ENCODE results near the gene EIF2S1. TPM values are rescaled to one million over a fixed set of nuclear protein-coding genes. Genes with fewer than 3 reads are reported as not detected.

Gene EIF2S1
- total RNA-seq, 1 donor from 2014 or later, result 80.1 TPM

- Histone ChIP-seq H3K4me1 (peaks cover 28% of the 10 kb centered on the region), H3K36me3 (peaks cover 65% of the 10 kb centered on the region), H3K27ac (no peak overlapping the region), H3K4me3 (no peak overlapping the region), H3K27me3 (no peaks in the 10 kb centered on the region), H3K9me3 (no peaks in the 10 kb centered on the region)
- DNase-seq (no peak), ATAC-seq (no peak)
- TF ChIP-seq CTCF (IDR thresholded peaks at IDR 0.05), result no peak
- intact Hi-C loops (cut with DNase I), result no loop called here
These were observed 5.3 kb downstream of the EIF2S1 start for GRCh38 chr14:67365476-67365875.

GRCh38 chr14:67370830-67371229 lies 10.7 kb downstream of the EIF2S1 start:
- Histone ChIP-seq H3K27me3 (no peaks in the 10 kb centered on the region), H3K4me3 (no peak overlapping the region), H3K9me3 (no peaks in the 10 kb centered on the region), H3K36me3 (peaks cover 94% of the 10 kb centered on the region), H3K27ac (no peak overlapping the region), H3K4me1 (no peaks in the 10 kb centered on the region)
- DNase-seq, result no peak
- intact Hi-C loops (cut with DNase I), result no loop called here
- no peak for ATAC-seq
- no peak for TF ChIP-seq CTCF (IDR thresholded peaks at IDR 0.05)

- Histone ChIP-seq H3K4me3 (no peak overlapping the region), H3K27me3 (no peaks in the 10 kb centered on the region), H3K36me3 (peaks cover 94% of the 10 kb centered on the region), H3K27ac (no peak overlapping the region), H3K9me3 (no peaks in the 10 kb centered on the region), H3K4me1 (no peaks in the 10 kb centered on the region)
- no peak for DNase-seq
- intact Hi-C loops (cut with DNase I), result no loop called here
- no peak for ATAC-seq
- TF ChIP-seq CTCF (IDR thresholded peaks at IDR 0.05), result no peak
These were observed 11.4 kb downstream of the EIF2S1 start for GRCh38 chr14:67371247-67372148.

- Histone ChIP-seq H3K4me1 (no peaks in the 10 kb centered on the region), H3K36me3 (peaks cover 94% of the 10 kb centered on the region), H3K27me3 (no peaks in the 10 kb centered on the region), H3K27ac (no peak overlapping the region), H3K9me3 (no peaks in the 10 kb centered on the region), H3K4me3 (no peak overlapping the region)
- no peak for ATAC-seq
- DNase-seq, result no peak
- TF ChIP-seq CTCF (IDR thresholded peaks at IDR 0.05), result no peak
- intact Hi-C loops (cut with DNase I), result no loop called here
These were observed 12.7 kb downstream of the EIF2S1 start for GRCh38 chr14:67372833-67373232.

GRCh38 chr14:67373347-67373746 lies 13.2 kb downstream of the EIF2S1 start:
- DNase-seq, result no peak
- intact Hi-C loops (cut with DNase I), result no loop called here
- Histone ChIP-seq H3K36me3 (peaks cover 94% of the 10 kb centered on the region), H3K4me1 (no peaks in the 10 kb centered on the region), H3K27me3 (no peaks in the 10 kb centered on the region), H3K27ac (no peak overlapping the region), H3K4me3 (no peak overlapping the region), H3K9me3 (no peaks in the 10 kb centered on the region)
- no peak for ATAC-seq
- TF ChIP-seq CTCF (IDR thresholded peaks at IDR 0.05), result no peak
